K562 (cell line): ENCODE results near the gene GPRIN1. TPM values are rescaled to one million over a fixed set of nuclear protein-coding genes. Genes with fewer than 3 reads are reported as not detected.

Experiments
- ARID3A ChIP-seq: IDR thresholded peaks from 2 replicates; pipeline ENCODE4 v1.6.1; 2012; ENCODE audit warnings: low read depth, low read length, improper control_type of control experiment, borderline replicate concordance
- CEBPB ChIP-seq: fragments of 450-650 bp; IDR thresholded peaks from 2 replicates; pipeline ENCODE4 v1.6.1; 2016; ENCODE audit warnings: missing genetic modification characterization, missing compliant biosample characterization
- E2F1 ChIP-seq: sonication (generic); formaldehyde crosslinking; IDR thresholded peaks from 2 replicates; pipeline ENCODE4 v1.8.1; 2023; ENCODE audit warnings: mild to moderate bottlenecking, missing genetic modification reagents, moderate library complexity
- FUS ChIP-seq: fragments of 200-400 bp; formaldehyde crosslinking; optimal IDR thresholded peaks from 2 replicates; pipeline ENCODE3; 2017; ENCODE audit warnings: low read depth, low read length
- HDAC6 ChIP-seq: IDR thresholded peaks from 2 replicates; pipeline ENCODE4 v1.6.1; 2012; ENCODE audit warnings: low read depth, mild to moderate bottlenecking, control low read depth, inconsistent platforms, low read length, moderate library complexity
- LARP7 ChIP-seq: fragments of 450-650 bp; IDR thresholded peaks from 2 replicates; pipeline ENCODE4 v1.6.1; 2016
- MAFF ChIP-seq: IDR thresholded peaks from 2 replicates; pipeline ENCODE4 v1.6.1; 2012; ENCODE audit warnings: low read length, improper control_type of control experiment
- PBX2 ChIP-seq, 2 experiments: IDR thresholded peaks in 1 of 2; conservative IDR thresholded peaks in 1 of 2; 2 replicates each; pipeline ENCODE4 v1.6.1; 2016; ENCODE audit warnings: low read depth in 2 of 2, mild to moderate bottlenecking in 1 of 2, missing compliant biosample characterization in 1 of 2, missing genetic modification characterization in 1 of 2, moderate library complexity in 1 of 2
- PTBP1 ChIP-seq: fragments of 200-400 bp; formaldehyde crosslinking; IDR thresholded peaks from 2 replicates; pipeline ENCODE4 v1.6.1; 2017; ENCODE audit warnings: low read depth, low read length
- PURB ChIP-seq: sonication (generic); formaldehyde crosslinking; IDR thresholded peaks from 2 replicates; pipeline ENCODE4 v1.9.0; 2021; ENCODE audit warnings: low read depth, mild to moderate bottlenecking, missing genetic modification reagents
- RBM25 ChIP-seq: fragments of 200-400 bp; formaldehyde crosslinking; IDR thresholded peaks from 2 replicates; pipeline ENCODE4 v1.6.1; 2018; ENCODE audit warnings: low read length, low read depth, moderate library complexity; ENCODE audit not compliant: severe bottlenecking
- RCOR1 ChIP-seq, 2 experiments: IDR thresholded peaks; 2 replicates each; pipeline ENCODE4 v1.6.1; 2012; ENCODE audit warnings: low read depth in 2 of 2, low read length in 2 of 2, borderline replicate concordance in 1 of 2, improper control_type of control experiment in 1 of 2
- RFX5 ChIP-seq: IDR thresholded peaks from 2 replicates; pipeline ENCODE4 v1.6.1; 2011; ENCODE audit warnings: low read depth, mild to moderate bottlenecking, improper control_type of control experiment, low read length
- ZC3H8 ChIP-seq: fragments of 450-650 bp; IDR thresholded peaks from 2 replicates; pipeline ENCODE4 v1.6.1; 2017
- ZNF280A ChIP-seq: fragments of 450-650 bp; IDR thresholded peaks from 2 replicates; pipeline ENCODE4 v1.6.1; 2018; ENCODE audit warnings: mild to moderate bottlenecking, low read depth; ENCODE audit not compliant: partially characterized antibody
- ZNF512 ChIP-seq: IDR thresholded peaks from 2 replicates; pipeline ENCODE4 v1.6.1; 2016; ENCODE audit warnings: missing genetic modification characterization, missing compliant biosample characterization
- ZNF696 ChIP-seq: fragments of 250-450 bp; sonication (Bioruptor Pico); conservative IDR thresholded peaks from 2 replicates; pipeline ENCODE4 v1.4.0; 2020; ENCODE audit warnings: mild to moderate bottlenecking, moderate library complexity
- polyA plus RNA-seq, 8 experiments: library from polyadenylated mRNA; depleted of rRNA in 4 of 8; stranded (reverse) in 5 of 8; unstranded in 3 of 8; fragments of >200 nt; fragmentation: Nextera tagmentation in 2 of 8; fragmentation: Illumina TruSeq in 1 of 8; extraction: Ambion mirVana in 2 of 8; extraction: Trizol in 1 of 8; gene quantifications; 2 replicates each; pipeline versions ENCODE4 v1.2.1 to v1.2.3, GENCODE V29; 2011 to 2014; ENCODE audit warnings: inconsistent platforms in 1 of 8, missing spikeins in 1 of 8
- total RNA-seq, 7 experiments: library from RNA; depleted of rRNA in 6 of 7; stranded (reverse); fragments of >200 nt in 6 of 7; fragmentation: Illumina TruSeq in 2 of 7; extraction: Trizol in 2 of 7; gene quantifications; 2 replicates each; pipeline versions ENCODE4 v1.2.1 to v1.2.3, GENCODE V29; 2011 to 2021; ENCODE audit warnings: low replicate concordance in 1 of 7
- TF ChIP-seq, protein P1 (sequence below): sonication (generic); formaldehyde crosslinking; IDR thresholded peaks from 2 replicates; pipeline ENCODE4 v1.8.0; 2022; ENCODE audit warnings: mild to moderate bottlenecking, missing genetic modification reagents

Gene GPRIN1
- total and polyA plus RNA-seq, 9 of the 15 experiments (the other 6 are each of a cell fraction or from before 2014, with no cell fraction given): 0.15 to 11.6 (median 4.4) TPM

DNA sequence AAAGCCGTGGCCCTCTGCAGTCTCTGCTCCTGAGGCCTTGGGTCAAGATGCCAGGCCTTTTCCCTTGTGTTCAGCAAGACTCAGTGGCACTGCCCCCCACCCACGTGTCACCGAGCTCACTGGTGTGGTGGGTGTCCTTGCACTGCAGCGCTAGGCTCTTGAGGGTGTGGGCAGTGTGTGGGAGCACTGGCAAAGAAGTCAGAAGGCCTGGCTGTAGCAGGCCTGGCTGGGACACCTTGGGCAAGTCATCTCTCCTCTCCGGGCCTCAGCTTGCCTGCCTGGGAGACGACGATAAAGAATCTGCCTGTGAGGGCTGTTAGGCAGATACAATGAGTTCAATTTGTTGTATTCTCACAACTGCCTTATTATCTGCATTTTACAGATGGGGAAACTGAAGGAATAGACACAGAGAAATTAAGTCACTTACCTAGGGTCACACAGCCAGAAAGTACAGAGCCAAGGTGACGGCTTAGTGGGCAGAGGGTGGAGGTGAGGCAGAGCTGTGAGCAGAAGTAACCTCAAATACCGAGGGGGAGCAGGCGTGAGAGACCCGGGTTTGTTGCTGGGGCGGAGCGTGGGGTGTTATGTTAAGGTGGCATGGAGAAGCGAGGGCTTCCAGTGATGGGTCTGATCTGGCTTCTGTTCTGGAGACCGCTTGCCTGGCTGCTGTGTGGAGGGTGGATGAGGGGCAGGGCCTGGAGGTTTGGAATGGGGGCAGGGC lies 38.7 kb upstream of the GPRIN1 start (continued):
- 0 out of 2 replicates have a peak, but pooled peaks have one; percentile 51 for TF ChIP-seq ARID3A
- TF ChIP-seq PBX2 (CRISPR knock-in tag; IDR thresholded peaks at IDR 0.05; ENCODE audit: low read depth): no peak
- TF ChIP-seq PBX2 (tag; conservative IDR thresholded peaks at IDR 0.05; ENCODE audit: low read depth): no peak
- TF ChIP-seq RCOR1 (IDR thresholded peaks at IDR 0.05; ENCODE audit: borderline replicate concordance in 1 of 2, low read depth in 2 of 2, low read length in 2 of 2): peak; percentile 35 to 67; a peak in 3 of 4 replicates
- no peak for TF ChIP-seq CEBPB (tag)
- TF ChIP-seq ZNF512 (tag): no peak
- no peak for TF ChIP-seq MAFF
- no peak for TF ChIP-seq ZNF696
- TF ChIP-seq LARP7: no peak
- no peak for TF ChIP-seq E2F1 (CRISPR knock-in tag)
- TF ChIP-seq RBM25: no peak
- no peak for TF ChIP-seq FUS
- no peak for TF ChIP-seq RFX5
- TF ChIP-seq HDAC6: no peak
- TF ChIP-seq PTBP1: peak; percentile 79; the same call in 1 of the 2 replicates
- TF ChIP-seq ZNF280A: no peak
- TF ChIP-seq ZC3H8: no peak
- TF ChIP-seq, protein P1, sequence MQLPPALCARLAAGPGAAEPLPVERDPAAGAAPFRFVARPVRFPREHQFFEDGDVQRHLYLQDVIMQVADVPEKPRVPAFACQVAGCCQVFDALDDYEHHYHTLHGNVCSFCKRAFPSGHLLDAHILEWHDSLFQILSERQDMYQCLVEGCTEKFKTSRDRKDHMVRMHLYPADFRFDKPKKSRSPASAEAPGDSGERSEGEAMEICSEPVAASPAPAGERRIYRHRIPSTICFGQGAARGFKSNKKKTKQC (CRISPR knock-in tag): no peak
- no peak for TF ChIP-seq PURB (CRISPR knock-in tag)
